WTC11 (cell line): Measurements from ENCODE around the gene KPNA3.

Source experiments
- AR ChIP-seq: fragments of 250-450 bp; sonication (Bioruptor Pico); IDR thresholded peaks from 2 replicates; pipeline ENCODE4 v1.9.0; 2021; ENCODE audit warnings: mild to moderate bottlenecking
- CTCF ChIP-seq: fragments of 200-600 bp; IDR thresholded peaks from 2 replicates; pipeline ENCODE4 v1.8.0; 2022; ENCODE audit warnings: antibody characterized with exemption
- FOXJ3 ChIP-seq: sonication (generic); formaldehyde crosslinking; IDR thresholded peaks from 2 replicates; pipeline ENCODE4 v1.9.0; 2021; ENCODE audit warnings: missing genetic modification reagents, mild to moderate bottlenecking, borderline replicate concordance
- FOXP4 ChIP-seq: sonication (generic); formaldehyde crosslinking; IDR thresholded peaks from 2 replicates; pipeline ENCODE4 v1.8.0; 2022; ENCODE audit warnings: mild to moderate bottlenecking, missing genetic modification reagents
- NFE2L1 ChIP-seq: sonication (generic); formaldehyde crosslinking; IDR thresholded peaks from 2 replicates; pipeline ENCODE4 v1.8.1; 2023; ENCODE audit warnings: missing genetic modification reagents
- ZMAT4 ChIP-seq: fragments of 250-450 bp; sonication (Bioruptor Pico); IDR thresholded peaks from 2 replicates; pipeline ENCODE4 v1.9.0; 2021; ENCODE audit warnings: mild to moderate bottlenecking
- ZNF281 ChIP-seq: sonication (generic); formaldehyde crosslinking; IDR thresholded peaks from 2 replicates; pipeline ENCODE4 v1.8.0; 2023; ENCODE audit warnings: mild to moderate bottlenecking, missing genetic modification reagents
- ZNF317 ChIP-seq: sonication (generic); formaldehyde crosslinking; IDR thresholded peaks from 2 replicates; pipeline ENCODE4 v1.8.1; 2023; ENCODE audit warnings: low read depth, mild to moderate bottlenecking, moderate library complexity, missing genetic modification reagents, borderline replicate concordance

GRCh38 chr13:49782784-49783183 is 9.7 kb downstream of the KPNA3 start:
- TF ChIP-seq FOXP4: no peak
- TF ChIP-seq CTCF: no peak
- TF ChIP-seq ZNF281 (CRISPR knock-in tag): no peak
- no peak for TF ChIP-seq ZNF317 (CRISPR knock-in tag)
- TF ChIP-seq NFE2L1 (CRISPR knock-in tag): no peak
- TF ChIP-seq ZMAT4 (CRISPR knock-in tag): no peak
- no peak for TF ChIP-seq FOXJ3 (CRISPR knock-in tag)
- TF ChIP-seq AR (CRISPR knock-in tag): no peak
